GM06990 (cell line): ENCODE data around the gene SLC49A4.

Experiments used
- DNase-seq: peaks from one replicate; pipeline ENCODE4 v3.0.0-alpha.2; 2011; ENCODE audit not compliant: insufficient read length; ENCODE audit errors: extremely low read depth
- H3K27me3 ChIP-seq: replicated peaks from 2 replicates; pipeline ENCODE4 v1.6.0; 2011; ENCODE audit warnings: low read length; ENCODE audit not compliant: control insufficient read depth, insufficient read depth
- H3K36me3 ChIP-seq: 2 replicates; pipeline ENCODE4 v1.5.1; 2011; ENCODE audit warnings: low read length; ENCODE audit not compliant: control insufficient read depth, insufficient read depth
- H3K4me3 ChIP-seq: replicated peaks from 2 replicates; pipeline ENCODE4 v1.5.1; 2011; ENCODE audit warnings: low read depth, mild to moderate bottlenecking, control low read depth, low read length
- CTCF ChIP-seq: IDR thresholded peaks from 2 replicates; pipeline ENCODE4 v1.5.1; 2011; ENCODE audit warnings: low read length, control low read depth, mild to moderate bottlenecking, inconsistent platforms; ENCODE audit not compliant: insufficient read depth, poor library complexity, severe bottlenecking

Gene SLC49A4

GRCh38 chr3:122924056-122924455, 129.2 kb downstream of the SLC49A4 start:
- H3K36me3 ChIP-seq: no peaks in the 10 kb centered on the region
- no peak for DNase-seq
- no peak for TF ChIP-seq CTCF
- no peak overlapping the region for H3K4me3 ChIP-seq
- peaks cover 5% of the 10 kb centered on the region for H3K27me3 ChIP-seq

- Histone ChIP-seq H3K4me3 (no peak overlapping the region), H3K27me3 (peaks cover 3% of the 10 kb centered on the region), H3K36me3 (no peaks in the 10 kb centered on the region)
- DNase-seq: no peak
- no peak for TF ChIP-seq CTCF
Observed at GRCh38 chr3:122925756-122926155, 130.9 kb downstream of the SLC49A4 start.

- Histone ChIP-seq H3K27me3 (peaks cover 2% of the 10 kb centered on the region), H3K36me3 (no peaks in the 10 kb centered on the region), H3K4me3 (no peak overlapping the region)
- TF ChIP-seq CTCF: no peak
- no peak for DNase-seq
Observed at GRCh38 chr3:122926322-122926721, 131.5 kb downstream of the SLC49A4 start.

GRCh38 chr3:122926811-122927210, 131.9 kb downstream of the SLC49A4 start:
- TF ChIP-seq CTCF: no peak
- no peaks in the 10 kb centered on the region for H3K36me3 ChIP-seq
- DNase-seq: no peak
- no peak overlapping the region for H3K4me3 ChIP-seq
- H3K27me3 ChIP-seq: peaks cover 2% of the 10 kb centered on the region

- Histone ChIP-seq H3K27me3 (peaks cover 2% of the 10 kb centered on the region), H3K36me3 (no peaks in the 10 kb centered on the region), H3K4me3 (no peak overlapping the region)
- TF ChIP-seq CTCF: no peak
- no peak for DNase-seq
Observed at GRCh38 chr3:122927726-122928125, 132.9 kb downstream of the SLC49A4 start.
